ENCODE data around the gene RCOR1. TPM values are rescaled to one million over a fixed set of nuclear protein-coding genes. Genes with fewer than 3 reads are reported as not detected.
"Not testable (repeated sequence)": the region's sequence is repeated elsewhere in the genome, so short reads cannot be mapped to it uniquely, and the experiment has no call there.

The RCOR1 gene
- total RNA-seq, 4 donors from 2014 or later = 3.3 to 40.0 (median 19.7) TPM

- Histone ChIP-seq H3K9me3 (no peaks in the 10 kb centered on the region), H3K4me3 (no peak overlapping the region), H3K4me1 (no peaks in the 10 kb centered on the region), H3K27ac (no peak overlapping the region), H3K36me3 (no peaks in the 10 kb centered on the region), H3K27me3 (no peaks in the 10 kb centered on the region)
- TF ChIP-seq POLR2A (IDR thresholded peaks at IDR 0.05) (no peak), CTCF (IDR thresholded peaks at IDR 0.05) (no peak)
- no peak for DNase-seq
- intact Hi-C loops (cut with DNase I; ENCODE audit: low total_unique reads) = no loop called here
These were observed 23.9 kb downstream of the RCOR1 start for GRCh38 chr14:102616318-102616717.

- intact Hi-C loops (cut with DNase I; ENCODE audit: low total_unique reads) = no loop called here
- Histone ChIP-seq H3K27me3 (no peaks in the 10 kb centered on the region), H3K4me1 (no peaks in the 10 kb centered on the region), H3K36me3 (no peaks in the 10 kb centered on the region), H3K27ac (no peak overlapping the region), H3K4me3 (no peak overlapping the region), H3K9me3 (no peaks in the 10 kb centered on the region)
- no peak for DNase-seq
- TF ChIP-seq POLR2A (IDR thresholded peaks at IDR 0.05) (no peak), CTCF (IDR thresholded peaks at IDR 0.05) (no peak)
These were observed 24.4 kb downstream of the RCOR1 start for GRCh38 chr14:102616799-102617198.

- intact Hi-C loops (cut with DNase I; ENCODE audit: low total_unique reads); H3K4me1 ChIP-seq; H3K4me3 ChIP-seq; H3K36me3 ChIP-seq; H3K27me3 ChIP-seq; H3K27ac ChIP-seq; H3K9me3 ChIP-seq; DNase-seq: not testable (repeated sequence)
These were observed 26.6 kb downstream of the RCOR1 start for GRCh38 chr14:102619012-102619411.

- H3K4me3 ChIP-seq = no peak overlapping the region
- no peak for TF ChIP-seq CTCF (IDR thresholded peaks at IDR 0.05)
- TF ChIP-seq POLR2A (IDR thresholded peaks at IDR 0.05) = no peak
- no peak overlapping the region for H3K27ac ChIP-seq
- intact Hi-C loops (cut with DNase I; ENCODE audit: low total_unique reads) = no loop called here
- DNase-seq = no peak
- H3K27me3 ChIP-seq = no peaks in the 10 kb centered on the region
- H3K36me3 ChIP-seq = no peaks in the 10 kb centered on the region
- H3K4me1 ChIP-seq = no peaks in the 10 kb centered on the region
- no peaks in the 10 kb centered on the region for H3K9me3 ChIP-seq
These were observed 28.0 kb downstream of the RCOR1 start for GRCh38 chr14:102620413-102620812.

- intact Hi-C loops (cut with DNase I; ENCODE audit: low total_unique reads) = no loop called here
These were observed 29.9 kb downstream of the RCOR1 start for GRCh38 chr14:102622262-102622885.

More at GRCh38 chr14:102622262-102622885, 29.9 kb downstream of the RCOR1 start:
- no peak for DNase-seq
- TF ChIP-seq POLR2A (IDR thresholded peaks at IDR 0.05) (no peak), CTCF (IDR thresholded peaks at IDR 0.05) (no peak)
- H3K27me3 ChIP-seq = no peaks in the 10 kb centered on the region
- H3K9me3 ChIP-seq = no peaks in the 10 kb centered on the region
- no peak overlapping the region for H3K27ac ChIP-seq
- no peaks in the 10 kb centered on the region for H3K4me1 ChIP-seq
- no peak overlapping the region for H3K4me3 ChIP-seq
- H3K36me3 ChIP-seq = no peaks in the 10 kb centered on the region
